ENCODE measurements around the gene MATR3.
A peak's percentile ranks its signal among the peaks of the same experiment; 100 is the strongest.

The MATR3 gene

DNA sequence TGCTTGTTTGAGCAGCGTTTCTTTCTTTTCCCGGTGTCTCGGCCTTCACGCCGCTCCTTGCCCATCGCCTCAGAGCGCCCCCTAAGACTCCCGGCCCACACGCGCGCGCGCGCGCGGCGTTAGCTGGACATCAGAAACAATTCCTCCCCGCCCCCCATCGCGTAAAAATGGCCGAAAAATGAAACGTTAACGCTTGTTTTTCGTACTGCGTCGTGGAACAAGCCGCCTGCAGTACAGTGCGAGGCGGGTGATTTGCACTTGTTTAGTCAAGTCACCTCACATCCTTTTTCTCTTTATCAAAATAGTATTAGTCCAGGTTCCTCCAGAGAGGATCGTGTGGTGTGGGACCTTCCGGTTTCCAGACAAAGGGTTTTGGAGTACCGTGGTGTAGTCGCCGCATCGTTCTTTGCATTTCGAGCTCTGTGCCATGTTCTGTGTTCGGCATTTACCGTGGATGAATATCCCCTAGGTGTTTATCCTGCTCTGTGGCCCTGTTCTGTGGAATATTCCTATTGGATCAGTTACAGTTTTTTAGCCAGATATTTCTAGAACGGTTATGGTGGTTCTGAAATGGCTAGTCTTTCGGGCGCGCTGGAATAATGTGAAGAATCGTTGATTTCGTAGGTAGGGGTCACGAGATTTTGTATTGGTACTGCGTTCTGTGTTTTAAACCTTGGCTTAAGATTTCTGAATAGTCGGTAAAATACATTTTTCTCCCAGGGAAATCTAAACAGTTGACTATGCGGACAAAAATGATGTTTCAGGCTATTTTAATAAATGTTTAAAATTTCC lies 1.0 kb downstream of the MATR3 start:
- H3K4me3 ChIP-seq (ENCODE audit: severe bottlenecking), result peak overlapping the region; percentile 89
- H3K27ac ChIP-seq (ENCODE audit: poor library complexity, severe bottlenecking), result peak overlapping the region; percentile 95
- ATAC-seq (ENCODE audit: low read depth) (peak; percentile 29), DNase-seq (ENCODE audit: low spot score) (peak; percentile 82)
- peaks cover 40% of the 10 kb centered on the region for H3K4me1 ChIP-seq (ENCODE audit: insufficient read depth, poor library complexity, severe bottlenecking)
- H3K27me3 ChIP-seq (ENCODE audit: insufficient read depth, poor library complexity, severe bottlenecking), result no peaks in the 10 kb centered on the region
- H3K9me3 ChIP-seq (ENCODE audit: severe bottlenecking), result no peaks in the 10 kb centered on the region
- TF ChIP-seq, protein P1, sequence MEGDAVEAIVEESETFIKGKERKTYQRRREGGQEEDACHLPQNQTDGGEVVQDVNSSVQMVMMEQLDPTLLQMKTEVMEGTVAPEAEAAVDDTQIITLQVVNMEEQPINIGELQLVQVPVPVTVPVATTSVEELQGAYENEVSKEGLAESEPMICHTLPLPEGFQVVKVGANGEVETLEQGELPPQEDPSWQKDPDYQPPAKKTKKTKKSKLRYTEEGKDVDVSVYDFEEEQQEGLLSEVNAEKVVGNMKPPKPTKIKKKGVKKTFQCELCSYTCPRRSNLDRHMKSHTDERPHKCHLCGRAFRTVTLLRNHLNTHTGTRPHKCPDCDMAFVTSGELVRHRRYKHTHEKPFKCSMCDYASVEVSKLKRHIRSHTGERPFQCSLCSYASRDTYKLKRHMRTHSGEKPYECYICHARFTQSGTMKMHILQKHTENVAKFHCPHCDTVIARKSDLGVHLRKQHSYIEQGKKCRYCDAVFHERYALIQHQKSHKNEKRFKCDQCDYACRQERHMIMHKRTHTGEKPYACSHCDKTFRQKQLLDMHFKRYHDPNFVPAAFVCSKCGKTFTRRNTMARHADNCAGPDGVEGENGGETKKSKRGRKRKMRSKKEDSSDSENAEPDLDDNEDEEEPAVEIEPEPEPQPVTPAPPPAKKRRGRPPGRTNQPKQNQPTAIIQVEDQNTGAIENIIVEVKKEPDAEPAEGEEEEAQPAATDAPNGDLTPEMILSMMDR (IDR thresholded peaks at IDR 0.05; ENCODE audit: poor library complexity, severe bottlenecking), result peak; percentile 62
- H3K36me3 ChIP-seq (ENCODE audit: low read depth), result peaks cover 45% of the 10 kb centered on the region

- no peaks in the 10 kb centered on the region for H3K9me3 ChIP-seq (ENCODE audit: severe bottlenecking)
- H3K27me3 ChIP-seq (ENCODE audit: insufficient read depth, poor library complexity, severe bottlenecking), result no peaks in the 10 kb centered on the region
- ATAC-seq (ENCODE audit: low read depth), result no peak
- H3K27ac ChIP-seq (ENCODE audit: poor library complexity, severe bottlenecking), result peak overlapping the region; percentile 95
- H3K4me1 ChIP-seq (ENCODE audit: insufficient read depth, poor library complexity, severe bottlenecking), result peaks cover 40% of the 10 kb centered on the region
- H3K4me3 ChIP-seq (ENCODE audit: severe bottlenecking), result peak overlapping the region; percentile 89
- peaks cover 51% of the 10 kb centered on the region for H3K36me3 ChIP-seq (ENCODE audit: low read depth)
- DNase-seq (ENCODE audit: low spot score), result no peak
- TF ChIP-seq, protein P1 (IDR thresholded peaks at IDR 0.05; ENCODE audit: poor library complexity, severe bottlenecking), result no peak
Observed at GRCh38 chr5:139295346-139296057, 2.0 kb downstream of the MATR3 start.

DNA sequence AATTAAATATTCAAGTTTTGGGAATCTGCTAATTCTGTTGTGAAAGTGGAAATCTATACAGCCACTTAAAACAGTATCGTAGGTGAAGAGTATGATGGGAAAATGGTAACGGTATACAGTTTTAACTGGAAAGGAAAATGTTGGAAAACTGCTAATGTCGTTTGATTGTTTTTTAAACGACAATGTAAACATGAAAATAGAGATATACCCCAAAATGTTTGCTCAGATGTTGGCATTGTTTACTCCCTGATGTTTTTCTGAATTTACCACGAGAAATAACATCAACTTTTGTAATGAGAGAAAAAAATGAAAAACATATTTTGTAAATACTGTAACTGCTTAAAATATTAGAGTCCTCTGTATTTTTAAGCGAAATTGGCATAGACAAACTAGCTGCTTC lies 2.7 kb downstream of the MATR3 start:
- peaks cover 56% of the 10 kb centered on the region for H3K36me3 ChIP-seq (ENCODE audit: low read depth)
- no peak overlapping the region for H3K27ac ChIP-seq (ENCODE audit: poor library complexity, severe bottlenecking)
- H3K27me3 ChIP-seq (ENCODE audit: insufficient read depth, poor library complexity, severe bottlenecking), result no peaks in the 10 kb centered on the region
- TF ChIP-seq, protein P1 (IDR thresholded peaks at IDR 0.05; ENCODE audit: poor library complexity, severe bottlenecking), result no peak
- no peaks in the 10 kb centered on the region for H3K9me3 ChIP-seq (ENCODE audit: severe bottlenecking)
- H3K4me3 ChIP-seq (ENCODE audit: severe bottlenecking), result peak overlapping the region; percentile 89
- ATAC-seq (ENCODE audit: low read depth) (no peak), DNase-seq (ENCODE audit: low spot score) (no peak)
- H3K4me1 ChIP-seq (ENCODE audit: insufficient read depth, poor library complexity, severe bottlenecking), result peaks cover 40% of the 10 kb centered on the region

DNA sequence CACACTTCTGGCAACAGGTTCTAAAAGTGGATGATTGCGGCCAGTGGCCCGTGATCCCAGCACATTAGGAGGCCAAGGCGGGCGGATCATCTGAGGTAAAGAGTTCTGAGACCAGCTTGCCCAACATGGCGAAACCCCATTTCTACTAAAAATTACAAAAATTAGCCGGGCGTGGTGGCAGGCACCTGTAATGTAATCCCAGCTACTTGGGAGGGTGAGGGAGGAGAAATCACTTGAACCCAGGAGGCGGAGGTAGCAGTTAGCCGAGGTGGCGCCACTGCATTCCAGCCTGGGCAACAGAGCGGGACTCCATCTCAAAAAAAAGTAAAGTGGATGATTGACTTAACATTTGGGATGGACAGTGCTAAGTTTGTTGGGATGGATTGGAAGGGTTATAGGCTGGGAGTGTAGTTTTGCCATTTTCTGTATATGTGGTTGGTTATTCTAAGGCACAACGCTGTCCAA lies 3.4 kb downstream of the MATR3 start:
- no peaks in the 10 kb centered on the region for H3K27me3 ChIP-seq (ENCODE audit: insufficient read depth, poor library complexity, severe bottlenecking)
- no peak for DNase-seq (ENCODE audit: low spot score)
- TF ChIP-seq, protein P1 (IDR thresholded peaks at IDR 0.05; ENCODE audit: poor library complexity, severe bottlenecking), result no peak
- H3K36me3 ChIP-seq (ENCODE audit: low read depth), result peaks cover 63% of the 10 kb centered on the region
- H3K4me1 ChIP-seq (ENCODE audit: insufficient read depth, poor library complexity, severe bottlenecking), result peaks cover 40% of the 10 kb centered on the region
- H3K9me3 ChIP-seq (ENCODE audit: severe bottlenecking), result no peaks in the 10 kb centered on the region
- no peak for ATAC-seq (ENCODE audit: low read depth)
- H3K27ac ChIP-seq (ENCODE audit: poor library complexity, severe bottlenecking), result no peak overlapping the region
- no peak overlapping the region for H3K4me3 ChIP-seq (ENCODE audit: severe bottlenecking)
